Kidney epithelial cell (primary cell): Measurements from ENCODE around the gene TENT4A. TPM values are rescaled to one million over a fixed set of nuclear protein-coding genes. Genes with fewer than 3 reads are reported as not detected.

Source experiments
- DNase-seq: peaks from one replicate; pipeline ENCODE4 v3.0.0-alpha.2; 2010; ENCODE audit warnings: low read depth
- H3K27me3 ChIP-seq: 2 replicates; pipeline ENCODE4 v1.6.0; 2011; ENCODE audit warnings: low read length; ENCODE audit not compliant: control insufficient read depth, insufficient read depth
- H3K36me3 ChIP-seq: 2 replicates; pipeline ENCODE4 v1.5.1; 2011; ENCODE audit warnings: low read length; ENCODE audit not compliant: control insufficient read depth, insufficient read depth
- H3K4me3 ChIP-seq: 2 replicates; pipeline ENCODE4 v1.5.1; 2011; ENCODE audit warnings: low read depth, mild to moderate bottlenecking, control low read depth, low read length
- CTCF ChIP-seq: IDR thresholded peaks from 2 replicates; pipeline ENCODE4 v1.5.1; 2011; ENCODE audit warnings: mild to moderate bottlenecking, moderate library complexity, low read length, control low read depth, inconsistent platforms; ENCODE audit not compliant: insufficient read depth, poor library complexity, severe bottlenecking
- total RNA-seq: library from RNA; depleted of rRNA; stranded (reverse); fragments of >200 nt; gene quantifications from 2 replicates; pipeline ENCODE4 v1.2.3, GENCODE V29; 2015

Gene TENT4A
- total RNA-seq, 1 donor from 2014 or later, result 12.0 TPM

GRCh38 chr5:6761333-6761732, 48.1 kb downstream of the TENT4A start:
- Histone ChIP-seq H3K4me3 (no peak overlapping the region), H3K27me3 (no peaks in the 10 kb centered on the region), H3K36me3 (no peaks in the 10 kb centered on the region)
- DNase-seq, result no peak
- no peak for TF ChIP-seq CTCF

DNA sequence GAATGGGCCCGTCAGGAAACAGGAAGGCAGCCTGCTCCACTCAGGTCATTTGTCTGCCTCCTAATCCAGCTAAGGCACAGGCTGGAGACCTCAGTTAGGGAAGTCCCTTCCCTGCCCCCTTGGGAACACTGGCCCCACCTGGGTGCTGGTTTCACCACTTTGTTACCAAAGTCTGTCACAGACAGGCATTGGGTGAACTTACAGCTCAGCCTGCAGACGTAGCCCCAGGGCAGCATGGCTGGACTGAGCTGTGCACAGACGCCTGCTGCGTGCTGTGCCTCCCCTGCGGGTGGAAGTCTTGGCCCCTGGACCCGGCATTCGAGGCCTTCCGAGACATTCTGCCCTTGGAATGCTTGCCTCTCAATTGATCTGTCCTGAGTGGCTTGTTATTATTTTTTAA, 48.9 kb downstream of the TENT4A start:
- no peak for TF ChIP-seq CTCF
- no peak overlapping the region for H3K4me3 ChIP-seq
- H3K27me3 ChIP-seq, result no peaks in the 10 kb centered on the region
- no peaks in the 10 kb centered on the region for H3K36me3 ChIP-seq
- no peak for DNase-seq

GRCh38 chr5:6762697-6763096, 49.5 kb downstream of the TENT4A start:
- Histone ChIP-seq H3K27me3 (no peaks in the 10 kb centered on the region), H3K4me3 (no peak overlapping the region), H3K36me3 (no peaks in the 10 kb centered on the region)
- DNase-seq, result no peak
- no peak for TF ChIP-seq CTCF

DNA sequence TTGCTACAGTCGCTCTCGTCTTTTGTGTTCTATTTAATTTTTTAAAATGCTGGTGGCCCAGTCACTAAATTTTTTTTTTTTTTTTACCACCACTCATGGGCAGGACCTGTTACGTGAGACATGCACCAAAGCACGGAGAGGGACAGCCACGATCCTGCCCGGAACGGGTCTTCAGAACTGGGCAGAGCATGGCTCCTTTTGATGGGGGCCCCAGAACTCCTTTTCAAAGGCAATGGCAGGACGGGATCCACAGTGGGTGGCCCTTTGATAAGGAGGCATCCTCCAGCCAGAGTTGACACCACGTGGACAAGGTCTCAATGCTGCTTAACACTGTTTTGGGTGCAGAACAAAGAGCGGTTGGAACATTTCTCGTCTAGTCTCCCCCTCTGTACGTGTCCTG, 50.0 kb downstream of the TENT4A start:
- Histone ChIP-seq H3K27me3 (no peaks in the 10 kb centered on the region), H3K36me3 (no peaks in the 10 kb centered on the region), H3K4me3 (no peak overlapping the region)
- TF ChIP-seq CTCF, result no peak
- DNase-seq, result no peak

DNA sequence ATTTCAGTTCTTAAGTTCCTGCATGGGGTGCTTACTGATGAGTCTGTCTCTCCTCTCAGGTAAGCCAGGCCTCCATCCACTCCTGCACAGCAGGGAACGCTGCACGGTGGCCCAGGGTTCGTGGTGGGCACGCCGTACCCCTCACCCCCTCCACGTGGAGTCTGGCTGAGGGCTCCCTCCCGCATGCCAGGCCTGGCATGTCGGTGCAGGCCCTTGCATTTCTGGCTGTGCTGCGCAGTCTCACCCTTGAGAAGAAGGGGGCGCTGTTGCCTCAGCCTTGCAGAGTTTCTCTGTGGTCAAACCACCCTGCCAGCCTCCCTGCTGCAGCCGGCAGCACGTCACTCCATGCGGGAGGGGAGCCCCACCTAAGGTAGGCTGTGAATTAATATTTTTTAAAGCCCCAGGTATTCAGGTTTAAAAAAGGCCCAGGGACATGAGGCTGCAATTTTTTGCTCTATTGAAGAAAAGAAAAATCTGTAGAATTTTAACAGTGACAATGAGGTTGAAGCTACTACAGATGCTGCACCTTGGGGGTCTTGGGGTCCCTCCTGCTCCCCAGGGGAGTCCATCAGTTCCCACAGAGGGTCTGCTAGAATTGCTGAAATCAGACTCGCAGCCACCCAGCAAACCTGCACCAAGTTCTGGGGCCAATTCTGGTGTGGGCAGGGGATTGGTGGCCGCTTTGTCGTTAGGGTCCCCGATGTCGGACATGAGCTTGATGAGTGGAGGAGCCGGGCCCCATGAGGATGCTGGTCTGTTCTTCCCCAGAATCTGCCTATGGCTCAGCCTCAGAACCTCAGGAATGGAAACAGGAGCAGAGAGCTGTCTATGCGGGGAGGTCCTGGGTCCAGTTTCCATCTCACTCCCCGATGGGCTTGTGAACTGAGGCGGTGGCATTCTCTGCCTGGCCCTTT, 52.6 kb downstream of the TENT4A start:
- Histone ChIP-seq H3K36me3 (no peaks in the 10 kb centered on the region), H3K27me3 (no peaks in the 10 kb centered on the region), H3K4me3 (no peak overlapping the region)
- peak; percentile 92 for TF ChIP-seq CTCF
- no peak for DNase-seq
